ENCODE data around the gene PHLPP1.

Gene PHLPP1

DNA sequence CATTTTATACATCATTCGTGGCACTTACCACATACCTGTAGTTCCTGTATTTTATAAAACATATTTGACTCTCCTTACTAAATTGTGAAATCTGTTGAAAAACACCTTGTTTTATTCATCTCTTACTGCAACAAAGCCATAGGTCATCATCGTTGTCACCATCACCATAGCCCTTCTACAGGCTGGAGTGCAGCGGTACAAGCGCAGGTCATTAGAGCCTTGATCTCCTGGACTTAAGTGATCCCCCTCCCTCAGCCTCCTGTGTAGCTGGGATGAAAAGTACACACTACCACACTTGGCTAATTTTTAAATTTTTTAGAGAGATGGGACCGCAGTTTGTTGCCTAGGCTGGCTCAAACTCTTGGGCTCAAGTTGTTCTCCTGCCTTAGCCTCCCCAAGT lies 184.2 kb downstream of the PHLPP1 start:
- H3K4me3 ChIP-seq (ENCODE audit: low read length, poor library complexity, severe bottlenecking), result no peak overlapping the region

DNA sequence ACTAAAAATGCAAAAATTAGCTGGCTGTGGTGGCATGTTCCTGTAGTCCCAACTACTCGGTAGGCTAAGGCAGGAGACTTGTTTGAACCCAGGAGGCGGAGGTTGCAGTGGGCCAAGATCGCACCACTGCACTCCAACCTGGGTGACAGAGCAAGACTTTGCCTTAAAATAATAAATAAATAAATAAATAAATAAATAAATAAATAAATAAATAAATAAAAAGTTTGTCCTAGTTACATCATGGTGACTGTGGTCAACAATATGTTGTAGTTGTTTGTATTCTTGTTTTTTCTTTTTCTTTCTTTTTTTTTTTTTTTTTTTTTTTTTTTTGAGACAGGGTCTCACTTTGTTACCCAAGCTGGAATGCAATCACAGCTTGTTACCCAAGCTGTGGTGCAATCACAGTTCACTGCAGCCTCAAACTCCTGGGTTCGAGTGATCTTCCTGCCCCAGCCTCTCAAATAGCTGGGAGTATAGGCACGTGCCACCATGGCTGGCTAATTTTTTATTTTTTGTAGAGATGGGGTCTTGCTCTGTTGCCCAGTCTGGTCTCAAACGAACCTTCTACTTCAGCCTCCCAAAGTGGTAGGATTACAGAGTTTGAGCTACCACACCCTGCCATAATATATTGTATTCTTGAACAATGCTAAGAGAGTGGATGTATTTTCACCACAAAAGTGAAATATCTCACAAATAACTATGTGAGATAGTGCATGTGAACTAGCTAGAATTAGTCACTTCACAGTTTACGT lies 185.0 kb downstream of the PHLPP1 start:
- Histone ChIP-seq H3K9me2 (replicated peaks; ENCODE audit: low read depth, low read length) (no peaks in the 10 kb centered on the region), H3F3A (ENCODE audit: low read depth) (no peaks in the 10 kb centered on the region), H3K9me3 (ENCODE audit: insufficient read depth, low read depth, low read length) (no peaks in the 10 kb centered on the region), H4K20me1 (ENCODE audit: insufficient read depth, low read length, poor library complexity, severe bottlenecking) (no peaks in the 10 kb centered on the region), H3K4me3 (ENCODE audit: low read length, poor library complexity, severe bottlenecking) (no peak overlapping the region), H3K4me1 (ENCODE audit: insufficient read depth, low read length, poor library complexity, severe bottlenecking) (peaks cover 18% of the 10 kb centered on the region), H3K36me3 (ENCODE audit: insufficient read depth, low read length) (peaks cover 75% of the 10 kb centered on the region; the same call in 1 of the 2 replicates), H2AFZ (ENCODE audit: low read length) (no peak overlapping the region), H3K4me2 (ENCODE audit: low read depth, low read length, poor library complexity, severe bottlenecking) (no peak overlapping the region), H3K9ac (ENCODE audit: low read depth, low read length, poor library complexity, severe bottlenecking) (no peak overlapping the region), H3K27me3 (ENCODE audit: insufficient read depth, low read length, poor library complexity, severe bottlenecking) (no peaks in the 10 kb centered on the region), H3K79me2 (ENCODE audit: insufficient read depth, low read length) (no peaks in the 10 kb centered on the region)
- TF ChIP-seq, protein P1, sequence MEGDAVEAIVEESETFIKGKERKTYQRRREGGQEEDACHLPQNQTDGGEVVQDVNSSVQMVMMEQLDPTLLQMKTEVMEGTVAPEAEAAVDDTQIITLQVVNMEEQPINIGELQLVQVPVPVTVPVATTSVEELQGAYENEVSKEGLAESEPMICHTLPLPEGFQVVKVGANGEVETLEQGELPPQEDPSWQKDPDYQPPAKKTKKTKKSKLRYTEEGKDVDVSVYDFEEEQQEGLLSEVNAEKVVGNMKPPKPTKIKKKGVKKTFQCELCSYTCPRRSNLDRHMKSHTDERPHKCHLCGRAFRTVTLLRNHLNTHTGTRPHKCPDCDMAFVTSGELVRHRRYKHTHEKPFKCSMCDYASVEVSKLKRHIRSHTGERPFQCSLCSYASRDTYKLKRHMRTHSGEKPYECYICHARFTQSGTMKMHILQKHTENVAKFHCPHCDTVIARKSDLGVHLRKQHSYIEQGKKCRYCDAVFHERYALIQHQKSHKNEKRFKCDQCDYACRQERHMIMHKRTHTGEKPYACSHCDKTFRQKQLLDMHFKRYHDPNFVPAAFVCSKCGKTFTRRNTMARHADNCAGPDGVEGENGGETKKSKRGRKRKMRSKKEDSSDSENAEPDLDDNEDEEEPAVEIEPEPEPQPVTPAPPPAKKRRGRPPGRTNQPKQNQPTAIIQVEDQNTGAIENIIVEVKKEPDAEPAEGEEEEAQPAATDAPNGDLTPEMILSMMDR (conservative IDR thresholded peaks at IDR 0.05; ENCODE audit: low read length), result no peak
- no peak for TF ChIP-seq EZH2phosphoT487 (IDR thresholded peaks at IDR 0.05; ENCODE audit: borderline replicate concordance)

More for the DNA sequence above, 184.2 kb downstream of the PHLPP1 start:
- Histone ChIP-seq H3K79me2 (ENCODE audit: insufficient read depth, low read length) (no peaks in the 10 kb centered on the region), H3K4me1 (ENCODE audit: insufficient read depth, low read length, poor library complexity, severe bottlenecking) (peaks cover 12% of the 10 kb centered on the region), H2AFZ (ENCODE audit: low read length) (no peak overlapping the region), H3K27me3 (ENCODE audit: insufficient read depth, low read length, poor library complexity, severe bottlenecking) (no peaks in the 10 kb centered on the region), H3K9me2 (replicated peaks; ENCODE audit: low read depth, low read length) (no peaks in the 10 kb centered on the region), H3F3A (ENCODE audit: low read depth) (no peaks in the 10 kb centered on the region), H3K36me3 (ENCODE audit: insufficient read depth, low read length) (peaks cover 82% of the 10 kb centered on the region; the same call in 1 of the 2 replicates), H3K9me3 (ENCODE audit: insufficient read depth, low read depth, low read length) (no peaks in the 10 kb centered on the region), H3K9ac (ENCODE audit: low read depth, low read length, poor library complexity, severe bottlenecking) (no peak overlapping the region), H4K20me1 (ENCODE audit: insufficient read depth, low read length, poor library complexity, severe bottlenecking) (no peaks in the 10 kb centered on the region), H3K4me2 (ENCODE audit: low read depth, low read length, poor library complexity, severe bottlenecking) (no peak overlapping the region)
- no peak for TF ChIP-seq EZH2phosphoT487 (IDR thresholded peaks at IDR 0.05; ENCODE audit: borderline replicate concordance)
- TF ChIP-seq, protein P1 (conservative IDR thresholded peaks at IDR 0.05; ENCODE audit: low read length), result no peak

DNA sequence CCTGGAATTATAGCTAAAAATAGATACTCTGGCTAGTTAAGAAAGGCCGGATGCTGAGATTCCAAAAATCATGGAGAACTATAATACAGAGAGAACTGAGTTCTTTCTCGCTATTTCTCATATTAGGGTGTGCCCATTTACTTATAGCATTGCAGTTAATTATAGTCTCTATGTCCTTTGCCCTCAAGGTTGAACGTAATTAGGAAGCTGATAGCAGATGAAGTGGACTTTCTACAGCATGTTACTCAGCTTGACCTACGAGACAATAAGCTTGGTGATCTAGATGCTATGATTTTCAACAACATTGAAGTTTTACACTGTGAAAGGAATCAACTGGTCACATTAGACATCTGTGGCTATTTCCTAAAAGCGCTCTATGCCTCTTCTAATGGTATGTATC lies 187.4 kb downstream of the PHLPP1 start:
- no peak overlapping the region for H3K9ac ChIP-seq (ENCODE audit: low read depth, low read length, poor library complexity, severe bottlenecking)
- TF ChIP-seq, protein P1 (conservative IDR thresholded peaks at IDR 0.05; ENCODE audit: low read length), result no peak
- no peak for TF ChIP-seq EZH2phosphoT487 (IDR thresholded peaks at IDR 0.05; ENCODE audit: borderline replicate concordance)

More for the DNA sequence above, 187.4 kb downstream of the PHLPP1 start:
- Histone ChIP-seq H3K27me3 (ENCODE audit: insufficient read depth, low read length, poor library complexity, severe bottlenecking) (no peaks in the 10 kb centered on the region), H3K79me2 (ENCODE audit: insufficient read depth, low read length) (no peaks in the 10 kb centered on the region), H3K4me2 (ENCODE audit: low read depth, low read length, poor library complexity, severe bottlenecking) (no peak overlapping the region), H3F3A (ENCODE audit: low read depth) (no peaks in the 10 kb centered on the region), H3K36me3 (ENCODE audit: insufficient read depth, low read length) (peaks cover 60% of the 10 kb centered on the region; the same call in 1 of the 2 replicates), H3K9me3 (ENCODE audit: insufficient read depth, low read depth, low read length) (no peaks in the 10 kb centered on the region), H3K4me1 (ENCODE audit: insufficient read depth, low read length, poor library complexity, severe bottlenecking) (peaks cover 12% of the 10 kb centered on the region), H3K4me3 (ENCODE audit: low read length, poor library complexity, severe bottlenecking) (no peak overlapping the region), H4K20me1 (ENCODE audit: insufficient read depth, low read length, poor library complexity, severe bottlenecking) (no peaks in the 10 kb centered on the region), H3K9me2 (replicated peaks; ENCODE audit: low read depth, low read length) (no peaks in the 10 kb centered on the region), H2AFZ (ENCODE audit: low read length) (no peak overlapping the region)
